Liver (tissue), 9 donors: ENCODE measurements around the gene SULT1B1. TPM values are rescaled to one million over a fixed set of nuclear protein-coding genes. Genes with fewer than 3 reads are reported as not detected.
A peak's percentile ranks its signal among the peaks of the same experiment; 100 is the strongest.

Experiments
- DNase-seq: peaks from one replicate; pipeline ENCODE4 v3.0.0-alpha.2; 2017; ENCODE audit warnings: low spot score
- H3K27ac ChIP-seq, 2 donors: one replicate each; pipeline ENCODE4 v1.7.0; 2013; ENCODE audit warnings: inconsistent platforms in 2 of 2, low read length in 2 of 2, control low read depth in 1 of 2, low read depth in 1 of 2, mild to moderate bottlenecking in 1 of 2
- H3K27me3 ChIP-seq, 4 donors: one replicate each; pipeline versions ENCODE4 v1.6.1 to v1.7.0; 2013; ENCODE audit warnings: low read length in 3 of 4, inconsistent platforms in 1 of 4, mild to moderate bottlenecking in 1 of 4, moderate library complexity in 1 of 4; ENCODE audit not compliant: control insufficient read depth in 4 of 4, insufficient read depth in 4 of 4
- H3K36me3 ChIP-seq, 4 donors: one replicate each; pipeline versions ENCODE4 v1.6.1 to v1.7.0; 2013; ENCODE audit warnings: low read length in 3 of 4, mild to moderate bottlenecking in 3 of 4, low read depth in 1 of 4, moderate library complexity in 1 of 4; ENCODE audit not compliant: control insufficient read depth in 4 of 4, insufficient read depth in 3 of 4
- H3K4me1 ChIP-seq, 4 donors: one replicate each; pipeline versions ENCODE4 v1.6.1 to v1.7.0; 2013; ENCODE audit warnings: low read length in 3 of 4, mild to moderate bottlenecking in 3 of 4, moderate library complexity in 1 of 4; ENCODE audit not compliant: control insufficient read depth in 4 of 4, insufficient read depth in 4 of 4
- H3K4me3 ChIP-seq, 3 donors: one replicate each; pipeline versions ENCODE4 v1.6.1 to v1.7.0; 2013; ENCODE audit warnings: low read length in 3 of 3, control low read depth in 1 of 3, low read depth in 1 of 3, mild to moderate bottlenecking in 1 of 3
- H3K9ac ChIP-seq, 2 donors: one replicate each; pipeline ENCODE4 v1.7.0; 2013; ENCODE audit warnings: low read length in 2 of 2, mild to moderate bottlenecking in 2 of 2, moderate library complexity in 2 of 2, control low read depth in 1 of 2, low read depth in 1 of 2
- H3K9me3 ChIP-seq, 4 donors: one replicate each; pipeline versions ENCODE4 v1.6.1 to v1.7.0; 2013; ENCODE audit warnings: low read length in 3 of 4; ENCODE audit not compliant: control insufficient read depth in 4 of 4
- ATF3 ChIP-seq: IDR thresholded peaks from 2 replicates; pipeline ENCODE4 v1.6.1; 2016; ENCODE audit warnings: antibody characterized with exemption
- CTCF ChIP-seq: fragments of 150-350 bp; IDR thresholded peaks from 2 replicates; pipeline ENCODE4 v1.5.1; 2017; ENCODE audit warnings: improper control_type of control experiment, low read depth, low read length; ENCODE audit not compliant: missing input control
- EGR1 ChIP-seq, 2 donors: IDR thresholded peaks; 2 replicates each; pipeline ENCODE4 v1.6.1; 2016 to 2018; ENCODE audit warnings: antibody characterized with exemption in 2 of 2, low read depth in 2 of 2
- FOXA1 ChIP-seq: IDR thresholded peaks from 2 replicates; pipeline ENCODE4 v1.6.1; 2016; ENCODE audit warnings: antibody characterized with exemption
- FOXA2 ChIP-seq: IDR thresholded peaks from 2 replicates; pipeline ENCODE4 v1.6.1; 2016; ENCODE audit warnings: antibody characterized with exemption
- GABPA ChIP-seq, 2 donors: IDR thresholded peaks in 1 of 2; conservative IDR thresholded peaks in 1 of 2; 2 replicates each; pipeline ENCODE4 v1.6.1; 2016; ENCODE audit warnings: antibody characterized with exemption in 2 of 2, mild to moderate bottlenecking in 1 of 2, moderate library complexity in 1 of 2
- HNF4A ChIP-seq, 2 donors: conservative IDR thresholded peaks; 2 replicates each; pipeline ENCODE4 v1.6.1; 2016; ENCODE audit warnings: antibody characterized with exemption in 2 of 2, mild to moderate bottlenecking in 2 of 2
- HNF4G ChIP-seq: IDR thresholded peaks from 2 replicates; pipeline ENCODE4 v1.6.1; 2016; ENCODE audit warnings: antibody characterized with exemption
- JUND ChIP-seq, 2 donors: IDR thresholded peaks; 2 replicates each; pipeline ENCODE4 v1.6.1; 2016; ENCODE audit warnings: antibody characterized with exemption in 2 of 2
- MAX ChIP-seq: IDR thresholded peaks from 2 replicates; pipeline ENCODE4 v1.6.1; 2016; ENCODE audit warnings: antibody characterized with exemption
- NR2F2 ChIP-seq: IDR thresholded peaks from 2 replicates; pipeline ENCODE4 v1.6.1; 2016; ENCODE audit warnings: antibody characterized with exemption
- RAD21 ChIP-seq, 2 donors: IDR thresholded peaks; 2 replicates each; pipeline ENCODE4 v1.6.1; 2016; ENCODE audit warnings: antibody characterized with exemption in 2 of 2, mild to moderate bottlenecking in 2 of 2
- REST ChIP-seq: IDR thresholded peaks from 2 replicates; pipeline ENCODE4 v1.6.1; 2016; ENCODE audit warnings: antibody characterized with exemption, mild to moderate bottlenecking
- RXRA ChIP-seq, 2 donors: IDR thresholded peaks; 2 replicates each; pipeline ENCODE4 v1.6.1; 2017 to 2018; ENCODE audit warnings: antibody characterized with exemption in 2 of 2, mild to moderate bottlenecking in 1 of 2
- SP1 ChIP-seq: IDR thresholded peaks from 2 replicates; pipeline ENCODE4 v1.6.1; 2018; ENCODE audit warnings: antibody characterized with exemption, mild to moderate bottlenecking
- TAF1 ChIP-seq: conservative IDR thresholded peaks from 2 replicates; pipeline ENCODE4 v1.6.1; 2016; ENCODE audit warnings: antibody characterized with exemption, mild to moderate bottlenecking
- YY1 ChIP-seq: IDR thresholded peaks from 2 replicates; pipeline ENCODE4 v1.6.1; 2016; ENCODE audit warnings: antibody characterized with exemption, mild to moderate bottlenecking
- ZBTB33 ChIP-seq: IDR thresholded peaks from 2 replicates; pipeline ENCODE4 v1.6.1; 2016; ENCODE audit warnings: antibody characterized with exemption
- WGBS: extraction: QIAGEN DNeasy Blood & Tissue Kit; methylation state at CpG from one replicate; pipeline ENCODE4 v1.1.7; 2013; 5-methylcytosine and 5-hydroxymethylcytosine counted together
- polyA plus RNA-seq, 2 donors: library from polyadenylated mRNA; stranded (reverse) in 1 of 2; unstranded in 1 of 2; fragments of 200-250 nt in 1 of 2; fragments of >200 nt in 1 of 2; fragmentation: Nextera tagmentation in 1 of 2; extraction: Ambion mirVana in 1 of 2; gene quantifications; one replicate each; pipeline versions ENCODE4 v1.2.1 to v1.2.3, GENCODE V29; 2013 to 2015
- total RNA-seq, 2 donors: library from RNA; depleted of rRNA; stranded (reverse); fragments of >200 nt; gene quantifications; one replicate each; pipeline ENCODE4 v1.2.3, GENCODE V29; 2014
- donor health status: healthy.
- donor health status: healthy.
- donor health status: healthy.
- donor health status: healthy.
- donor health status: healthy.

Gene SULT1B1
- total and polyA plus RNA-seq, 4 donors = 0.28 to 30.5 (median 14.0) TPM

GRCh38 chr4:69742596-69742995, 17.8 kb downstream of the SULT1B1 start:
- no peak overlapping the region for H3K27ac ChIP-seq
- DNase-seq = no peak
- H3K4me3 ChIP-seq = no peak overlapping the region
- peaks cover 2 to 5% (median 5%) of the 10 kb centered on the region in 4 donors for H3K4me1 ChIP-seq
- H3K27me3 ChIP-seq = no peaks in the 10 kb centered on the region
- H3K9me3 ChIP-seq = peaks cover 0 to 4% (median 0%) of the 10 kb centered on the region in 4 donors
- WGBS = 94% methylated on average over 9 of the region's 9 CpGs
- no peak overlapping the region for H3K9ac ChIP-seq
- no peak for TF ChIP-seq YY1
- TF ChIP-seq EGR1 (IDR thresholded peaks at IDR 0.05; ENCODE audit: low read depth in 2 of 2) = no peak
- no peak for TF ChIP-seq REST
- no peak for TF ChIP-seq NR2F2
- no peak for TF ChIP-seq HNF4G
- no peak for TF ChIP-seq HNF4A (conservative IDR thresholded peaks at IDR 0.05)
- no peak for TF ChIP-seq MAX
- no peak for TF ChIP-seq FOXA1
- TF ChIP-seq GABPA (IDR thresholded peaks at IDR 0.05 in 1 of 2, conservative IDR thresholded peaks at IDR 0.05 in 1 of 2) = no peak
- H3K36me3 ChIP-seq = no peaks in the 10 kb centered on the region

GRCh38 chr4:69738872-69739271, 21.5 kb downstream of the SULT1B1 start:
- no peak for TF ChIP-seq ZBTB33
- peak in 1 of 2 donors; percentile 11 for TF ChIP-seq RAD21 (IDR thresholded peaks at IDR 0.05)
- TF ChIP-seq MAX = peak; percentile 12
- TF ChIP-seq HNF4A (conservative IDR thresholded peaks at IDR 0.05) = peak; percentile 68 to 86
- no peak for TF ChIP-seq EGR1 (IDR thresholded peaks at IDR 0.05; ENCODE audit: low read depth in 2 of 2)
- peak; percentile 67 for TF ChIP-seq SP1
- TF ChIP-seq NR2F2 = no peak
- TF ChIP-seq GABPA (IDR thresholded peaks at IDR 0.05 in 1 of 2, conservative IDR thresholded peaks at IDR 0.05 in 1 of 2) = no peak
- TF ChIP-seq YY1 = peak; percentile 15
- TF ChIP-seq ATF3 = no peak
- peak in 1 of 2 donors; percentile 33 for TF ChIP-seq JUND (IDR thresholded peaks at IDR 0.05)
- no peak for TF ChIP-seq TAF1
- peak; percentile 23 for TF ChIP-seq FOXA2
- no peak for TF ChIP-seq CTCF
- peak; percentile 62 for TF ChIP-seq HNF4G
- TF ChIP-seq RXRA (IDR thresholded peaks at IDR 0.05) = peak; percentile 47 to 76
- Histone ChIP-seq H3K4me3 (no peak overlapping the region), H3K36me3 (no peaks in the 10 kb centered on the region), H3K27ac (no peak overlapping the region), H3K9ac (no peak overlapping the region), H3K27me3 (no peaks in the 10 kb centered on the region), H3K9me3 (peaks cover 0 to 4% (median 0%) of the 10 kb centered on the region in 4 donors), H3K4me1 (peaks cover 2 to 5% (median 5%) of the 10 kb centered on the region in 4 donors)
- WGBS = 17% methylated on average over 1 of the region's 1 CpG
- DNase-seq = no peak
